Uterus (tissue), 4 donors: Measurements from ENCODE around the gene STAB2. TPM values are rescaled to one million over a fixed set of nuclear protein-coding genes. Genes with fewer than 3 reads are reported as not detected.

ENCODE experiments used
- DNase-seq, 2 donors: peaks; one replicate each; pipeline ENCODE4 v3.0.0-alpha.2; 2019 to 2020
- H3K27ac ChIP-seq, 2 donors: fragments of 200-600 bp; sonication (generic); 1 replicate in 1 of 2; 2 replicates in 1 of 2; pipeline ENCODE4 v1.5.1; 2016 to 2018
- H3K27me3 ChIP-seq, 2 donors: fragments of 200-600 bp; sonication (generic); one replicate each; pipeline ENCODE4 v1.5.1; 2018 to 2019; ENCODE audit warnings: control low read depth in 1 of 2
- H3K36me3 ChIP-seq, 2 donors: fragments of 200-600 bp; sonication (generic); one replicate each; pipeline ENCODE4 v1.5.1; 2019; ENCODE audit warnings: control low read depth in 1 of 2
- H3K4me1 ChIP-seq, 2 donors: fragments of 200-600 bp; sonication (generic); one replicate each; pipeline ENCODE4 v1.5.1; 2018 to 2019; ENCODE audit warnings: control low read depth in 1 of 2
- H3K4me3 ChIP-seq, 2 donors: fragments of 200-600 bp; sonication (generic); 1 replicate in 1 of 2; 2 replicates in 1 of 2; pipeline ENCODE4 v1.5.1; 2018 to 2019; ENCODE audit warnings: mild to moderate bottlenecking in 1 of 2
- H3K9me3 ChIP-seq, 2 donors: fragments of 200-600 bp; sonication (generic); one replicate each; pipeline ENCODE4 v1.5.1; 2019; ENCODE audit warnings: control low read depth in 1 of 2
- POLR2A ChIP-seq, 2 donors: fragments of 450-650 bp; IDR thresholded peaks; one replicate each; pipeline ENCODE4 v1.6.1; 2016; ENCODE audit warnings: antibody characterized with exemption in 2 of 2, mild to moderate bottlenecking in 1 of 2, moderate library complexity in 1 of 2
- intact Hi-C: fragments of 100-400 bp; cut with DNase I; formaldehyde crosslinking; loops from one replicate; pipeline ENCODE4 v1.15.1; 2023; ENCODE audit warnings: low total_unique reads
- total RNA-seq, 4 donors: library from RNA; depleted of rRNA in 3 of 4; stranded (reverse); fragments of >200 nt in 3 of 4; gene quantifications; one replicate each; pipeline versions ENCODE4 v1.1.0 to v1.2.4, GENCODE V29; 2014 to 2023
- TF ChIP-seq, protein P1 (sequence below), 4 experiments: fragments of 200-600 bp in 2 of 4; fragments of 450-650 bp in 2 of 4; sonication (generic) in 2 of 4; IDR thresholded peaks; one replicate each; pipeline ENCODE4 v1.5.1; 2016 to 2019; ENCODE audit warnings: antibody characterized with exemption in 4 of 4, mild to moderate bottlenecking in 2 of 4, moderate library complexity in 1 of 4
- donor health status: DM: yes; HTN: yes; CAD: no.

Gene STAB2
- total RNA-seq, 4 donors from 2014 or later, result 0.21 to 19.4 (median 2.6) TPM; not detected in 1

GRCh38 chr12:103757248-103757647 lies 170.2 kb downstream of the STAB2 start:
- TF ChIP-seq, protein P1, sequence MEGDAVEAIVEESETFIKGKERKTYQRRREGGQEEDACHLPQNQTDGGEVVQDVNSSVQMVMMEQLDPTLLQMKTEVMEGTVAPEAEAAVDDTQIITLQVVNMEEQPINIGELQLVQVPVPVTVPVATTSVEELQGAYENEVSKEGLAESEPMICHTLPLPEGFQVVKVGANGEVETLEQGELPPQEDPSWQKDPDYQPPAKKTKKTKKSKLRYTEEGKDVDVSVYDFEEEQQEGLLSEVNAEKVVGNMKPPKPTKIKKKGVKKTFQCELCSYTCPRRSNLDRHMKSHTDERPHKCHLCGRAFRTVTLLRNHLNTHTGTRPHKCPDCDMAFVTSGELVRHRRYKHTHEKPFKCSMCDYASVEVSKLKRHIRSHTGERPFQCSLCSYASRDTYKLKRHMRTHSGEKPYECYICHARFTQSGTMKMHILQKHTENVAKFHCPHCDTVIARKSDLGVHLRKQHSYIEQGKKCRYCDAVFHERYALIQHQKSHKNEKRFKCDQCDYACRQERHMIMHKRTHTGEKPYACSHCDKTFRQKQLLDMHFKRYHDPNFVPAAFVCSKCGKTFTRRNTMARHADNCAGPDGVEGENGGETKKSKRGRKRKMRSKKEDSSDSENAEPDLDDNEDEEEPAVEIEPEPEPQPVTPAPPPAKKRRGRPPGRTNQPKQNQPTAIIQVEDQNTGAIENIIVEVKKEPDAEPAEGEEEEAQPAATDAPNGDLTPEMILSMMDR (IDR thresholded peaks at IDR 0.05), result no peak
- TF ChIP-seq POLR2A (IDR thresholded peaks at IDR 0.05), result no peak
- H3K9me3 ChIP-seq, result no peaks in the 10 kb centered on the region
- no peak overlapping the region for H3K27ac ChIP-seq
- H3K4me1 ChIP-seq, result no peaks in the 10 kb centered on the region
- H3K27me3 ChIP-seq, result no peaks in the 10 kb centered on the region
- H3K36me3 ChIP-seq, result no peaks in the 10 kb centered on the region
- DNase-seq, result no peak
- H3K4me3 ChIP-seq, result no peak overlapping the region
- intact Hi-C loops, result no loop called here

DNA sequence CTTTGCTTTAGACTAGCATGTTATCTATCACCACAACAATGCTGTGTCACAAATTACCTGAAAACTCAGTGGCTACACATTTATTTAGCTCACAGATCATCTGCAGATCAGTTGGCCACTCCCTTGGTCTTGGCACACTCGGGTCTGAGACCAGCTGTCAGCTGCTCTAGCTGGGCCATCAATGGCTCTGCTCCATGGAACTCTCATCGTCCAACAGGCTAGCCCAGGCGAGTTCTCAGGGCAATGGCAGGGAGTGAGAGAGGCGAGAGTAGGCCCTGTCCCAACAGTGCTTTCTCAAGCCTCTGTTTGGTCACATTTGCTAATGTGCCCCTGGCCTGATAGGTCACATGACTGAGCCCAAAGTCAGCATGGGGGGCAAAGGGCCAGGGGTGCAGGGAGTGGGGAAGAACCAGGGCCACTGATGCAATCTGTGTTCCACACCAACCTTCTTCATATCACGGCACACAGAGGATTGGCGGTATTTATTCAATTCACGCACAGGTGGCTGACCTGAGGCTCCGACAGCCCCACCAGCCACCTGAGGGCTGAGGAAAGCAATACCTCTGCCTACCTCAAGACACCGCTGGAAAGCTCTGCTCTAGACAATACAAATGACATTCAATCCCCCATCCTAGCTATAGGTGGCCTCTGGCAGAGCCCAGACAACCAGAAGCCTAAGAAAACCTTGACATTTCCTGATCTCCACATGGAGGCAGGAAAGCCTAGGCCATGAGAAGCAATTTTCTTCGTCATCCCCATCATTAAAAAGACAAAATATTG lies 171.4 kb downstream of the STAB2 start:
- H3K27ac ChIP-seq, result no peak overlapping the region
- H3K27me3 ChIP-seq, result no peaks in the 10 kb centered on the region
- no peak for TF ChIP-seq POLR2A (IDR thresholded peaks at IDR 0.05)
- TF ChIP-seq, protein P1 (IDR thresholded peaks at IDR 0.05), result no peak
- intact Hi-C loops, result no loop called here
- no peaks in the 10 kb centered on the region for H3K36me3 ChIP-seq
- H3K4me1 ChIP-seq, result no peaks in the 10 kb centered on the region
- DNase-seq, result no peak
- H3K4me3 ChIP-seq, result no peak overlapping the region
- H3K9me3 ChIP-seq, result no peaks in the 10 kb centered on the region

- DNase-seq, result no peak
- Histone ChIP-seq H3K27me3 (no peaks in the 10 kb centered on the region), H3K9me3 (no peaks in the 10 kb centered on the region), H3K4me3 (no peak overlapping the region), H3K27ac (no peak overlapping the region), H3K4me1 (no peaks in the 10 kb centered on the region), H3K36me3 (no peaks in the 10 kb centered on the region)
- TF ChIP-seq, protein P1 (IDR thresholded peaks at IDR 0.05), result no peak
- TF ChIP-seq POLR2A (IDR thresholded peaks at IDR 0.05), result no peak
- intact Hi-C loops, result no loop called here
Measured at GRCh38 chr12:103762473-103762872, 175.4 kb downstream of the STAB2 start.

DNA sequence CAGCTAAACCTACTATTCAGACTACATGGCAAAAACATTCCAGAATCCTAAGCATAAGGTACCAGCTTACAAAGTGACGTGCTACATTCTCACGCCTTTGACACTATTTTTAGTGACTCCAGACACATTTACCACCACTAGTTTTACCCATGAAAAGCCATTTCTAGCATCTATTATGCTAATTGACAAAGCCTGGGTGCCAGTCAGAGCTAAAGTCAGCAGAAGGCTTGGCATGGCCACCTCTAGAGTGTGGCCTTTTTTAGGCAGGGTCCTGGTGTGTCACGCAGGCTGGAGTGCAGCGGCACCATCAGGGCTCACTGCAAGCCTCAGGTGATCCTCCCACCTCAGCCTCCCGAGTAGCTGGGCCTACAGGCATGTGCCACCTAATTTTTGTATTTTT lies 178.2 kb downstream of the STAB2 start:
- no peaks in the 10 kb centered on the region for H3K9me3 ChIP-seq
- H3K27ac ChIP-seq, result no peak overlapping the region
- intact Hi-C loops, result no loop called here
- DNase-seq, result no peak
- no peaks in the 10 kb centered on the region for H3K27me3 ChIP-seq
- no peaks in the 10 kb centered on the region for H3K4me1 ChIP-seq
- H3K4me3 ChIP-seq, result no peak overlapping the region
- TF ChIP-seq, protein P1 (IDR thresholded peaks at IDR 0.05), result no peak
- TF ChIP-seq POLR2A (IDR thresholded peaks at IDR 0.05), result no peak
- no peaks in the 10 kb centered on the region for H3K36me3 ChIP-seq

DNA sequence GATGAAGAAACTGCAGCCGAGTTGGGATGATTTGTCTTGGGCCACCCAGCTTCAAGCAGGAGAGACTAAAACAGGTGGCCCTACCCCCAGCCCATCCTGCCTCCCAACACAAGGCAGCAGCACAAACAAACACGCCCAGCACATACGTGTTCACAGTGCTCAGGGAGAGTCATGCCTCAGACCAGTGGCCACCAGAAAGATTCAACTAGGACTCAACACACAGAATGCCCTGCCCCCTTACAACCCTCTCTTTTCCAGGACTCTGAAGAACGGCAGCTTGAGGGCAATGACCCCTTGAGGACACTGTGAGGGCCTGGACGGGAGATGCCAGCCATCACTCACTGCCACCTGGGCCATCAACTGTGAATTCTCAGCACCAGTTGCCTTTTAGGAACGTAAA lies 179.0 kb downstream of the STAB2 start:
- no peak for DNase-seq
- H3K4me1 ChIP-seq, result no peaks in the 10 kb centered on the region
- TF ChIP-seq POLR2A (IDR thresholded peaks at IDR 0.05), result no peak
- TF ChIP-seq, protein P1 (IDR thresholded peaks at IDR 0.05), result no peak
- no peak overlapping the region for H3K27ac ChIP-seq
- H3K9me3 ChIP-seq, result no peaks in the 10 kb centered on the region
- H3K4me3 ChIP-seq, result no peak overlapping the region
- intact Hi-C loops, result no loop called here
- no peaks in the 10 kb centered on the region for H3K27me3 ChIP-seq
- no peaks in the 10 kb centered on the region for H3K36me3 ChIP-seq
